ENCODE data around the gene GRAMD2B. TPM values are rescaled to one million over a fixed set of nuclear protein-coding genes. Genes with fewer than 3 reads are reported as not detected.

GRAMD2B gene
- total RNA-seq, 1 donor from 2014 or later, result 11.0 TPM

- no peaks in the 10 kb centered on the region for H4K20me1 ChIP-seq (ENCODE audit: low read depth)
- Mint-ChIP-seq H3K4me1 (peaks cover 18% of the 10 kb centered on the region), H3K36me3 (no peaks in the 10 kb centered on the region), H3K27me3 (ENCODE audit: insufficient read depth, low read depth) (peaks cover 4% of the 10 kb centered on the region), H3K4me3 (no peak overlapping the region), H3K27ac (no peak overlapping the region), H3K9me3 (no peaks in the 10 kb centered on the region)
- H3F3A ChIP-seq (ENCODE audit: low read depth), result no peaks in the 10 kb centered on the region
- H3K27ac ChIP-seq, result no peak overlapping the region
- no peak overlapping the region for H3K9ac ChIP-seq
- TF ChIP-seq EZH2phosphoT487 (IDR thresholded peaks at IDR 0.05) (no peak), EZH2 (IDR thresholded peaks at IDR 0.05) (no peak)
- TF ChIP-seq, protein P1, sequence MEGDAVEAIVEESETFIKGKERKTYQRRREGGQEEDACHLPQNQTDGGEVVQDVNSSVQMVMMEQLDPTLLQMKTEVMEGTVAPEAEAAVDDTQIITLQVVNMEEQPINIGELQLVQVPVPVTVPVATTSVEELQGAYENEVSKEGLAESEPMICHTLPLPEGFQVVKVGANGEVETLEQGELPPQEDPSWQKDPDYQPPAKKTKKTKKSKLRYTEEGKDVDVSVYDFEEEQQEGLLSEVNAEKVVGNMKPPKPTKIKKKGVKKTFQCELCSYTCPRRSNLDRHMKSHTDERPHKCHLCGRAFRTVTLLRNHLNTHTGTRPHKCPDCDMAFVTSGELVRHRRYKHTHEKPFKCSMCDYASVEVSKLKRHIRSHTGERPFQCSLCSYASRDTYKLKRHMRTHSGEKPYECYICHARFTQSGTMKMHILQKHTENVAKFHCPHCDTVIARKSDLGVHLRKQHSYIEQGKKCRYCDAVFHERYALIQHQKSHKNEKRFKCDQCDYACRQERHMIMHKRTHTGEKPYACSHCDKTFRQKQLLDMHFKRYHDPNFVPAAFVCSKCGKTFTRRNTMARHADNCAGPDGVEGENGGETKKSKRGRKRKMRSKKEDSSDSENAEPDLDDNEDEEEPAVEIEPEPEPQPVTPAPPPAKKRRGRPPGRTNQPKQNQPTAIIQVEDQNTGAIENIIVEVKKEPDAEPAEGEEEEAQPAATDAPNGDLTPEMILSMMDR (IDR thresholded peaks at IDR 0.05), result peak; percentile 72
- no peaks in the 10 kb centered on the region for H3K27me3 ChIP-seq
- no peaks in the 10 kb centered on the region for H3K4me1 ChIP-seq
- peak; percentile 71 for DNase-seq (ENCODE audit: low spot score)
- no peaks in the 10 kb centered on the region for H3K36me3 ChIP-seq
- H3K4me3 ChIP-seq, result no peak overlapping the region
- H3K79me2 ChIP-seq (ENCODE audit: low read depth), result no peaks in the 10 kb centered on the region
- no peak overlapping the region for H3K4me2 ChIP-seq
- no peaks in the 10 kb centered on the region for H3K9me3 ChIP-seq (ENCODE audit: low read depth)
- H2AFZ ChIP-seq (replicated peaks), result peak overlapping the region; percentile 43
Measured at GRCh38 chr5:126499853-126500342, 76.7 kb downstream of the GRAMD2B start.

- no peak for TF ChIP-seq EZH2 (IDR thresholded peaks at IDR 0.05)
- no peak for TF ChIP-seq EZH2phosphoT487 (IDR thresholded peaks at IDR 0.05)
- H3K4me1 ChIP-seq, result no peaks in the 10 kb centered on the region
- no peak overlapping the region for H2AFZ ChIP-seq (replicated peaks)
- Mint-ChIP-seq H3K4me1 (peaks cover 18% of the 10 kb centered on the region), H3K9me3 (peaks cover 3% of the 10 kb centered on the region), H3K4me3 (no peak overlapping the region), H3K27me3 (ENCODE audit: insufficient read depth, low read depth) (peaks cover 4% of the 10 kb centered on the region), H3K36me3 (no peaks in the 10 kb centered on the region), H3K27ac (no peak overlapping the region)
- no peaks in the 10 kb centered on the region for H4K20me1 ChIP-seq (ENCODE audit: low read depth)
- no peak overlapping the region for H3K27ac ChIP-seq
- no peak for DNase-seq (ENCODE audit: low spot score)
- H3F3A ChIP-seq (ENCODE audit: low read depth), result no peaks in the 10 kb centered on the region
- H3K9me3 ChIP-seq (ENCODE audit: low read depth), result no peaks in the 10 kb centered on the region
- no peak overlapping the region for H3K9ac ChIP-seq
- no peaks in the 10 kb centered on the region for H3K36me3 ChIP-seq
- H3K27me3 ChIP-seq, result no peaks in the 10 kb centered on the region
- H3K79me2 ChIP-seq (ENCODE audit: low read depth), result no peaks in the 10 kb centered on the region
- H3K4me3 ChIP-seq, result no peak overlapping the region
- no peak overlapping the region for H3K4me2 ChIP-seq
Measured at GRCh38 chr5:126501448-126501847, 78.2 kb downstream of the GRAMD2B start.

- Histone ChIP-seq H2AFZ (replicated peaks) (no peak overlapping the region), H3K9ac (no peak overlapping the region), H3K4me3 (no peak overlapping the region), H4K20me1 (ENCODE audit: low read depth) (no peaks in the 10 kb centered on the region), H3K9me3 (ENCODE audit: low read depth) (no peaks in the 10 kb centered on the region), H3K27ac (no peak overlapping the region), H3K36me3 (no peaks in the 10 kb centered on the region), H3F3A (ENCODE audit: low read depth) (no peaks in the 10 kb centered on the region), H3K4me2 (no peak overlapping the region), H3K79me2 (ENCODE audit: low read depth) (no peaks in the 10 kb centered on the region), H3K4me1 (no peaks in the 10 kb centered on the region), H3K27me3 (no peaks in the 10 kb centered on the region)
- H3K36me3 Mint-ChIP-seq, result peaks cover 1% of the 10 kb centered on the region
- H3K27ac Mint-ChIP-seq, result no peak overlapping the region
- DNase-seq (ENCODE audit: low spot score), result no peak
- H3K4me1 Mint-ChIP-seq, result peaks cover 20% of the 10 kb centered on the region
- peaks cover 4% of the 10 kb centered on the region for H3K27me3 Mint-ChIP-seq (ENCODE audit: insufficient read depth, low read depth)
- H3K9me3 Mint-ChIP-seq, result peaks cover 7% of the 10 kb centered on the region
- TF ChIP-seq, protein P1 (IDR thresholded peaks at IDR 0.05), result no peak
- no peak for TF ChIP-seq EZH2phosphoT487 (IDR thresholded peaks at IDR 0.05)
- no peak for TF ChIP-seq EZH2 (IDR thresholded peaks at IDR 0.05)
- H3K4me3 Mint-ChIP-seq, result no peak overlapping the region
Measured at GRCh38 chr5:126503602-126504104, 80.4 kb downstream of the GRAMD2B start.

GRCh38 chr5:126506079-126506478, 82.9 kb downstream of the GRAMD2B start:
- no peaks in the 10 kb centered on the region for H3K27me3 ChIP-seq
- no peak overlapping the region for H3K9ac ChIP-seq
- no peaks in the 10 kb centered on the region for H3K9me3 ChIP-seq (ENCODE audit: low read depth)
- no peaks in the 10 kb centered on the region for H4K20me1 ChIP-seq (ENCODE audit: low read depth)
- Mint-ChIP-seq H3K36me3 (peaks cover 1% of the 10 kb centered on the region), H3K4me3 (no peak overlapping the region), H3K27ac (no peak overlapping the region), H3K9me3 (peaks cover 7% of the 10 kb centered on the region), H3K27me3 (ENCODE audit: insufficient read depth, low read depth) (peaks cover 6% of the 10 kb centered on the region), H3K4me1 (peaks cover 23% of the 10 kb centered on the region)
- no peaks in the 10 kb centered on the region for H3K4me1 ChIP-seq
- H3K4me2 ChIP-seq, result no peak overlapping the region
- no peak overlapping the region for H3K4me3 ChIP-seq
- H3K36me3 ChIP-seq, result no peaks in the 10 kb centered on the region
- DNase-seq (ENCODE audit: low spot score), result no peak
- no peak overlapping the region for H3K27ac ChIP-seq
- TF ChIP-seq, protein P1 (IDR thresholded peaks at IDR 0.05), result no peak
- TF ChIP-seq EZH2 (IDR thresholded peaks at IDR 0.05) (no peak), EZH2phosphoT487 (IDR thresholded peaks at IDR 0.05) (no peak)
- no peak overlapping the region for H2AFZ ChIP-seq (replicated peaks)
- H3F3A ChIP-seq (ENCODE audit: low read depth), result no peaks in the 10 kb centered on the region
- H3K79me2 ChIP-seq (ENCODE audit: low read depth), result no peaks in the 10 kb centered on the region
